D721Med (cell line): Measurements from ENCODE around the gene ZBTB7C.

Source experiments
- DNase-seq: peaks from one replicate; pipeline ENCODE4 v3.0.0; 2011; ENCODE audit warnings: low spot score; ENCODE audit not compliant: insufficient read length
- FAIRE-seq: peaks from 2 replicates; lab custom pipeline; 2011; peaks lifted over from hg19 to GRCh38; lab: Jason Lieb, UNC
- CTCF ChIP-seq: IDR thresholded peaks from 2 replicates; pipeline ENCODE4 v1.5.1; 2012; ENCODE audit warnings: mild to moderate bottlenecking, control low read depth; ENCODE audit not compliant: insufficient read depth; ENCODE audit errors: missing control alignments

ZBTB7C gene

GRCh38 chr18:48151421-48152065 is 257.6 kb downstream of the ZBTB7C start:
- FAIRE-seq (no peak), DNase-seq (no peak)
- no peak for TF ChIP-seq CTCF

- no peak for FAIRE-seq
- TF ChIP-seq CTCF, result no peak
Measured at GRCh38 chr18:48149020-48149685, 260.0 kb downstream of the ZBTB7C start.

GRCh38 chr18:48142994-48143393 is 266.2 kb downstream of the ZBTB7C start:
- FAIRE-seq (no peak), DNase-seq (no peak)
- no peak for TF ChIP-seq CTCF

More at GRCh38 chr18:48149020-48149685, 260.0 kb downstream of the ZBTB7C start:
- DNase-seq, result no peak

GRCh38 chr18:48142353-48142752 is 266.8 kb downstream of the ZBTB7C start:
- no peak for DNase-seq
- no peak for FAIRE-seq
- TF ChIP-seq CTCF, result no peak

GRCh38 chr18:48140731-48141130 is 268.5 kb downstream of the ZBTB7C start:
- TF ChIP-seq CTCF, result no peak
- DNase-seq, result no peak
- FAIRE-seq, result no peak

GRCh38 chr18:48139431-48140347 is 269.5 kb downstream of the ZBTB7C start:
- FAIRE-seq, result no peak
- no peak for TF ChIP-seq CTCF
- no peak for DNase-seq
